HFF-Myc (cell line): ENCODE measurements around the gene MRPS12.
A peak's percentile ranks its signal among the peaks of the same experiment; 100 is the strongest.

Source experiments
- DNase-seq: peaks from one replicate; pipeline ENCODE4 v3.0.0-alpha.2; 2011; ENCODE audit warnings: low read depth; ENCODE audit errors: extremely low read depth
- H3K4me3 ChIP-seq: replicated peaks from 2 replicates; pipeline ENCODE4 v1.5.1; 2011; ENCODE audit warnings: low read depth, mild to moderate bottlenecking, control low read depth, low read length
- TF ChIP-seq, protein P1 (sequence below): IDR thresholded peaks from 2 replicates; pipeline ENCODE4 v1.5.1; 2012; ENCODE audit warnings: mild to moderate bottlenecking, low read depth, low read length, control low read depth; ENCODE audit errors: missing control alignments

The MRPS12 gene

DNA sequence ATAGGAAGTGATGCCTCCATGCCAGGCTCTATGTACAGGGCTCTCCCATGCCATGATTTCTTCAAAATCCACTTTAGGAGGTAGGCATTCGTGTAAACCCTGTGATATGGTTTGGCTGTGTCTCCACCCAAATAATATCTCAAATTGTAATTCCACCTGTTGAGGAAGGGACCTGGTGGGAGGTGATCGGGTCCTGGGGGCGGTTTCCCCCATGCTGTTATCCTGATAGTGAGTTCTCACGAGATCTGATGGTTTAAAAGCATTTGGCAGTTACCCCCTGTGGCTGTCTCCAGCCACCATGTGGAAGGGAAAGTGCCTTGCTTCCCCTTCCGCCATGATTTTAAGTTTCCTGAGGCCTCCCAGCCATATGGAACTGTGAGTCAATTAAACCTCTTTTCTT, 8.3 kb upstream of the MRPS12 start:
- no peak overlapping the region for H3K4me3 ChIP-seq
- no peak for DNase-seq
- TF ChIP-seq, protein P1, sequence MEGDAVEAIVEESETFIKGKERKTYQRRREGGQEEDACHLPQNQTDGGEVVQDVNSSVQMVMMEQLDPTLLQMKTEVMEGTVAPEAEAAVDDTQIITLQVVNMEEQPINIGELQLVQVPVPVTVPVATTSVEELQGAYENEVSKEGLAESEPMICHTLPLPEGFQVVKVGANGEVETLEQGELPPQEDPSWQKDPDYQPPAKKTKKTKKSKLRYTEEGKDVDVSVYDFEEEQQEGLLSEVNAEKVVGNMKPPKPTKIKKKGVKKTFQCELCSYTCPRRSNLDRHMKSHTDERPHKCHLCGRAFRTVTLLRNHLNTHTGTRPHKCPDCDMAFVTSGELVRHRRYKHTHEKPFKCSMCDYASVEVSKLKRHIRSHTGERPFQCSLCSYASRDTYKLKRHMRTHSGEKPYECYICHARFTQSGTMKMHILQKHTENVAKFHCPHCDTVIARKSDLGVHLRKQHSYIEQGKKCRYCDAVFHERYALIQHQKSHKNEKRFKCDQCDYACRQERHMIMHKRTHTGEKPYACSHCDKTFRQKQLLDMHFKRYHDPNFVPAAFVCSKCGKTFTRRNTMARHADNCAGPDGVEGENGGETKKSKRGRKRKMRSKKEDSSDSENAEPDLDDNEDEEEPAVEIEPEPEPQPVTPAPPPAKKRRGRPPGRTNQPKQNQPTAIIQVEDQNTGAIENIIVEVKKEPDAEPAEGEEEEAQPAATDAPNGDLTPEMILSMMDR = no peak

DNA sequence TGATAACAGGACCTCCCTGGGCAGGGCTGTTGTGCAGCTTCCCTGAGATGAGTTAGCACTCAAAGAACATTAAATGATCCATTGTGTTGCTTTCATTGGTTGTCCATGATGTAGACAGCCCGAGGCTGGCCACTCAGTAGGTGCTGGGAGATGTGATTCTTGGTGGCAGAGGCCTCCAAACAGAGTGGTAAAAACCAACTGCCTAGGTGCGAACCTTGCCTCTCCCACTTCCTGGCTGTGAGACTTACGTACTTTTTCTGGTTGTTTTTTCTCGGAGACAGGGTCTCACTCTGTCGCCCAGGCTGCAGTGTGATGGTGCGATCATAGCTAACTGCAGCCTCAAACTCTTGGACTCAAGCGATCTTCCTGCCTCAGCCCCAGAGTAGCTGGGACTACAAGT, 6.4 kb upstream of the MRPS12 start:
- TF ChIP-seq, protein P1 = no peak
- H3K4me3 ChIP-seq = no peak overlapping the region
- DNase-seq = no peak

DNA sequence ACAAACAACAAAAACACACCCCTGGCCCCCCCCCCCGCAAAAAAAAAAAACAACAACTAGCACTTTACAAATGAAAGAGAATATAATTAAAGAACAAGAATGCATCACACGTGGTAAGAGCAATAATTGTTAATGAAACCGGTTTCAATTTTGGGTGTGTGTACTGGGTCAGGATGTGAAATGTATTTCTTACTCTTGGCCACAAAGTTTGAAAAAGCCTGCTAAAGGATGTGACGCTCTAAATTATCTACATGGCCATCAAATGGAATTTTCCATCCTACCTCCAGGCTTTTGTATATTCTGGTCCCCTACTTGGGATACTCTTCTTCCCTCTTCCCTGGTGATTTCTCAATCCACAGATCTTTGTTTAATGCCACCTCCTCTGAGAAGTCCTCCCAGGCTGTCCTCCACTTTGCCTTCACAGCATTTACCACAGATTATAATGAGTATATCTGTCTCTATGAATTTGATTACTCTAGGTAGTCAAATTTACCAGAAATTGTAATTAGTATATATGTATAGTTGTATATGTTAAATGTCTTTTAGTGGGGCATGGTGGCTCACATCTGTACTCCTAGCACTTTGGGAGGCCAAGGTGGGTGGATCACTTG, 2.2 kb upstream of the MRPS12 start:
- no peak overlapping the region for H3K4me3 ChIP-seq
- TF ChIP-seq, protein P1 = no peak
- no peak for DNase-seq

DNA sequence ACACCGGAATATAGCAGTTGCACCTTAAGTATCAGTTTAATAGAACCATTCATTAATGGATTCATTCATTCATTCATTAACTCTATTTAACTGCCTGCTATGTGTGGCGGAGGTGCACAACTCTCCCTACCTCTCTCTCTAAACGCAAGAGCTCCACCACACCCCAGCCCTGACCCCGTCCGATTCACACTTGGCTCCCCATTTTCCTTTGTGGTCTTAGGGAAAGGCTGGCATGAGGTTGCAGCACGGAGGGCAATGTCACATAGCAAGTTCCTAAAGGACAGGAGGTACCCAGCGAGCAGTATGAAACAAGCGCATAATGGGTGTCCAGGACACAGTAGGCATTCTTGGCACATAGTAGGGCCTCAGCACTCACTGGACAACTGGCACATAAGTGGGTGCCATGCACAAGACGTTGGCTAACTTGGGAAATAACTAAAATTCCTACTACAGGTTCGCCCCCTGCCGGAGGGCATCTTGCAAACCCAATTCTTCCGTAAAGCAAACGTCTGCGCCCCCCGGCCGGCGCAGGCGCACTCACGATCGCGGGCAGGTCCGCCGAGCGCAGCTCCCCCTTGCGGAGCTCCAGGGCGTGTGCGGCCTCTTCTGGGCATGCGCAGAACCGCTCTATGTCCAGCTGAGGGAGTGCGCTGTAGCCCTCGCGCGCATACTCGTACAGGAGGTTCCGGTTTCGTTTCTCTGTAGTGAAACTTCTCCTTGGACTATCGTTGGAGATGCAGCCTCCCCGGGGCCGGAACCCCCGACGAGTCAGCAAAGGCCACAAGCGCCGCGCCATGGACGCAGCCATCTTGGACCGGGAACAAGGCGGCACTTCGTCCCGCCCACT, 592 bp upstream of the MRPS12 start, which contains the start of gene SARS2:
Gene SARS2 (minus strand): TSS at position 835 of the 847 bp plus-strand sequence. CDS start 27 bp downstream, at position 808.
- TF ChIP-seq, protein P1 = peak; percentile 100
- peak within 1 kb of the TSS; percentile 99 for H3K4me3 ChIP-seq
- peak; percentile 82 for DNase-seq

DNA sequence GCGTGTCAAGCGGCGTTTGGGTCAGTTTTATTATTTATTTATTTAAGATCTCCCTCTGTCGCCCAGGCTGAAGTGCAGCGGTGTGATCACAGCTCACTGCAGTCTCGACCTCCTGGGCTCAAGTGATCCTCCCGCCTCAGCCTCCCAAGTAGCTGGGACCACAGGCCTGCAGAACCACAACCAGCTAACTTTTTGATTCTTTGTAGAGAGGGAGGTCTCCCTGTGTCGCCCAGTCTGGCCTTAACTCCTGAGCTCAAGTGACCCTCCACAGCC, 713 bp downstream of the MRPS12 start:
- peak overlapping the region; percentile 99 for H3K4me3 ChIP-seq
- DNase-seq = no peak
- TF ChIP-seq, protein P1 = no peak

DNA sequence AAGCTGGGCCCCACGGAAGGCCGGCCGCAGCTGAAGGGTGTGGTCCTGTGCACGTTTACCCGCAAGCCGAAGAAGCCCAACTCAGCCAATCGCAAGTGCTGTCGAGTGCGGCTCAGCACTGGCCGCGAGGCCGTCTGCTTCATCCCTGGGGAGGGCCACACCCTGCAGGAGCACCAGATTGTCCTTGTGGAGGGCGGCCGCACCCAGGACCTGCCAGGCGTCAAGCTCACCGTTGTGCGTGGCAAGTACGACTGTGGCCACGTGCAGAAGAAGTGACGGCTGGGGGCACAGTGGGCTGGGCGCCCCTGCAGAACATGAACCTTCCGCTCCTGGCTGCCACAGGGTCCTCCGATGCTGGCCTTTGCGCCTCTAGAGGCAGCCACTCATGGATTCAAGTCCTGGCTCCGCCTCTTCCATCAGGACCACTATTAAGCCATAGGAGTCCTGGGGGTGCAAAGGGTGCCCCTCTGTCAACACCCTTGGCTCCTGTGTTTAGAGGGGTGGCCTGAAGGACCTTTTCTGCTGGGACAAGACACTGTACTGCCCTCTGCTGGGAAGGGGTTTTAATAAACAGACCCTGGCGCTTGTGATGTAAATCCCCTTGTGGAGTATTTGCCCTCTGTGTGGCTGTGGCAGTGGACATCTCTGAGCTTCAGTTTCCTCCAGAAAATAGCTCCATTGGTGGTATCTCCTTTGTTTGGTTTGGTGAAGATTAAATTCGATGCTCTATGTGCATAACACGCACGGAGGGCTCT, 1.9 kb downstream of the MRPS12 start:
- H3K4me3 ChIP-seq = peak overlapping the region; percentile 99

More for the DNA sequence above, 1.9 kb downstream of the MRPS12 start:
- TF ChIP-seq, protein P1 = peak; percentile 45
- DNase-seq = no peak
